CD4-positive, alpha-beta T cell (primary cell): ENCODE results near the gene INTS11. TPM values are rescaled to one million over a fixed set of nuclear protein-coding genes. Genes with fewer than 3 reads are reported as not detected.

Source experiments
- ATAC-seq: fragments of 200-7000 bp; cut with Tn5 transposase; one replicate; pipeline ENCODE4 v1.10.0; 2022; ENCODE audit warnings: mild to moderate bottlenecking; ENCODE audit not compliant: poor library complexity
- CTCF ChIA-PET: fragments of 350-600 bp; sonication (Branson Sonifier 250); formaldehyde crosslinking; loops from one replicate; lab custom pipeline; 2021; ENCODE audit warnings: antibody characterized with exemption, inconsistent platforms; lab: Charles Lee
- POLR2A ChIA-PET: fragments of 350-600 bp; sonication (Branson Sonifier 250); formaldehyde crosslinking; loops from one replicate; lab custom pipeline; 2021; ENCODE audit warnings: antibody characterized with exemption, inconsistent platforms; lab: Charles Lee
- DNase-seq, 14 experiments: peaks; one replicate each; pipeline ENCODE4 v3.0.0-alpha.2; 2013 to 2020; ENCODE audit warnings: mixed read lengths in 2 of 14
- H3K27ac ChIP-seq, 2 donors: one replicate each; pipeline versions ENCODE4 v1.5.1 to v1.7.0; 2013; ENCODE audit warnings: low read length in 2 of 2, low read depth in 1 of 2, mild to moderate bottlenecking in 1 of 2
- H3K27me3 ChIP-seq, 2 experiments: 1 replicate in 1 of 2; 2 replicates in 1 of 2; pipeline versions ENCODE4 v1.6.1 to v1.7.0; 2013; ENCODE audit warnings: low read length in 2 of 2, control low read depth in 1 of 2, mild to moderate bottlenecking in 1 of 2, moderate library complexity in 1 of 2; ENCODE audit not compliant: insufficient read depth in 2 of 2, control insufficient read depth in 1 of 2
- H3K36me3 ChIP-seq: one replicate; pipeline ENCODE4 v1.6.1; 2013; ENCODE audit warnings: low read length, control low read depth; ENCODE audit not compliant: insufficient read depth
- H3K4me1 ChIP-seq: one replicate; pipeline ENCODE4 v1.6.1; 2013; ENCODE audit warnings: low read length, control low read depth; ENCODE audit not compliant: insufficient read depth
- H3K4me3 ChIP-seq: one replicate; pipeline ENCODE4 v1.5.1; 2013; ENCODE audit warnings: mild to moderate bottlenecking, low read length, moderate library complexity
- H3K9me3 ChIP-seq, 2 experiments: 1 replicate in 1 of 2; 2 replicates in 1 of 2; pipeline versions ENCODE4 v1.6.1 to v1.7.0; 2013; ENCODE audit warnings: low read length in 2 of 2, mild to moderate bottlenecking in 2 of 2, control low read depth in 1 of 2, moderate library complexity in 1 of 2; ENCODE audit not compliant: control insufficient read depth in 1 of 2, insufficient read depth in 1 of 2
- H3K27ac Mint-ChIP-seq: one replicate; pipeline ENCODE4 v1.8.0; 2020; ENCODE audit warnings: mixed read lengths
- H3K27me3 Mint-ChIP-seq: one replicate; pipeline ENCODE4 v1.8.0; 2021; ENCODE audit warnings: mixed read lengths
- H3K36me3 Mint-ChIP-seq: one replicate; pipeline ENCODE4 v1.8.0; 2021; ENCODE audit warnings: low read depth, mixed read lengths
- H3K4me1 Mint-ChIP-seq: one replicate; pipeline ENCODE4 v1.8.0; 2021; ENCODE audit warnings: low read depth, mixed read lengths
- H3K4me3 Mint-ChIP-seq: one replicate; pipeline ENCODE4 v1.8.0; 2020; ENCODE audit warnings: mild to moderate bottlenecking, mixed read lengths
- H3K9me3 Mint-ChIP-seq: one replicate; pipeline ENCODE4 v1.8.0; 2020; ENCODE audit warnings: mixed read lengths
- intact Hi-C, 2 experiments: fragments of 100-400 bp; cut with DNase I in 1 of 2; cut with micrococcal nuclease in 1 of 2; formaldehyde crosslinking; loops; one replicate each; pipeline versions ENCODE4 v1.15.1 to v1.9.0; 2023 to 2025; cut with DNase I, micrococcal nuclease
- total RNA-seq, 174 experiments: library from RNA in 2 of 174; stranded (reverse) in 2 of 174; gene quantifications; one replicate each; pipeline ENCODE4 v1.2.3 and lab custom pipeline; 2021 to 2026
- TF ChIP-seq, protein P1 (sequence below): fragments of 200-600 bp; IDR thresholded peaks from one replicate; pipeline ENCODE4 v1.8.0; 2022; ENCODE audit warnings: antibody characterized with exemption, mild to moderate bottlenecking

Gene INTS11
- total RNA-seq, 2 experiments from 2014 or later, result 130 to 137 TPM

DNA sequence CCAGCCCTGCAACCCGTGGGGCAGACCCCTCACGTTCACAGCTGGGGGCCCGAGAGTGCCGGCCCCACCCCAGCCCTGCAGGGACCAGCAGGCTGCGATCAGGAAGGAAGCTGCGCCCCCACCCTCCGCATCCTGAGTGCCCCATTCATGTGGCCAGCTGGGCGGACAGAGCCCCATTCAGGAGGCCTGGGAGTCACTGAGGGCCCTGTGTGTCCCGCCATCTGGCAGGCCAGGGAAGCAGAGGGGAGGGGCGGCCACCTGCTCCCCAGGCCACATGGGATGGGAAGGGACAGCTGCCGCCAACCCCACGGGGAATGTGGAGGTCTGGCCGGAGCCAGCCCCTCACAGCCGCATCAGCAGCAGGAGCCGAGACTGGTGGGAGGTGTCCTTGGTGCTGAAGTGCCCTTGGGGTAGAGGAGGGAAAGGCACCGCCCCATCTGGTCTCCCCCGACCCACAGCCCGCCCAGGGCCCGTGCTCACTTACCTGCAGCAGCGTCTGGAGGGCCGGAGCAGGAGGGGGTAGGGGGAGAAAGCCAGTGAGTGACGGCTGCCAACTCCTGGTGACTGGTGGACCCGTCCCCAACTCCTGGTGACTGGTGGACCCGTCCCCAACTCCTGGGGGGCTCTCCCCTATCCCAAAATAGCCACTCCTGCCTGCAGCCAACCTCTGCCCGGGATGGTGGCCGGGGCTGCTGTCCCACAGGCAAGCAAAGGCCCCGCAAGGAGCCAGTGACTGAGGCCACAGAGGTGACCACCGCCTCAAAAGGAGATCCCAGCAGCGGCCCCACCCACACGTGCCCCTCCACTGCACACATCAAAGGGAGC, 25.4 kb downstream of the INTS11 start:
- no peaks in the 10 kb centered on the region for H3K27me3 ChIP-seq
- no peak overlapping the region for H3K4me3 ChIP-seq
- no peaks in the 10 kb centered on the region for H3K27me3 Mint-ChIP-seq
- intact Hi-C loops, result no loop called here
- no peak overlapping the region for H3K27ac ChIP-seq
- no peaks in the 10 kb centered on the region for H3K4me1 Mint-ChIP-seq
- no peaks in the 10 kb centered on the region for H3K9me3 Mint-ChIP-seq
- H3K4me3 Mint-ChIP-seq, result no peak overlapping the region
- no peaks in the 10 kb centered on the region for H3K36me3 Mint-ChIP-seq
- ChIA-PET CTCF (no interaction called here), POLR2A (no interaction called here)
- no peak for ATAC-seq
- H3K4me1 ChIP-seq, result no peaks in the 10 kb centered on the region
- H3K27ac Mint-ChIP-seq, result no peak overlapping the region
- TF ChIP-seq, protein P1, sequence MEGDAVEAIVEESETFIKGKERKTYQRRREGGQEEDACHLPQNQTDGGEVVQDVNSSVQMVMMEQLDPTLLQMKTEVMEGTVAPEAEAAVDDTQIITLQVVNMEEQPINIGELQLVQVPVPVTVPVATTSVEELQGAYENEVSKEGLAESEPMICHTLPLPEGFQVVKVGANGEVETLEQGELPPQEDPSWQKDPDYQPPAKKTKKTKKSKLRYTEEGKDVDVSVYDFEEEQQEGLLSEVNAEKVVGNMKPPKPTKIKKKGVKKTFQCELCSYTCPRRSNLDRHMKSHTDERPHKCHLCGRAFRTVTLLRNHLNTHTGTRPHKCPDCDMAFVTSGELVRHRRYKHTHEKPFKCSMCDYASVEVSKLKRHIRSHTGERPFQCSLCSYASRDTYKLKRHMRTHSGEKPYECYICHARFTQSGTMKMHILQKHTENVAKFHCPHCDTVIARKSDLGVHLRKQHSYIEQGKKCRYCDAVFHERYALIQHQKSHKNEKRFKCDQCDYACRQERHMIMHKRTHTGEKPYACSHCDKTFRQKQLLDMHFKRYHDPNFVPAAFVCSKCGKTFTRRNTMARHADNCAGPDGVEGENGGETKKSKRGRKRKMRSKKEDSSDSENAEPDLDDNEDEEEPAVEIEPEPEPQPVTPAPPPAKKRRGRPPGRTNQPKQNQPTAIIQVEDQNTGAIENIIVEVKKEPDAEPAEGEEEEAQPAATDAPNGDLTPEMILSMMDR, result no peak
- no peaks in the 10 kb centered on the region for H3K36me3 ChIP-seq
- no peak for DNase-seq
- H3K9me3 ChIP-seq, result no peaks in the 10 kb centered on the region

DNA sequence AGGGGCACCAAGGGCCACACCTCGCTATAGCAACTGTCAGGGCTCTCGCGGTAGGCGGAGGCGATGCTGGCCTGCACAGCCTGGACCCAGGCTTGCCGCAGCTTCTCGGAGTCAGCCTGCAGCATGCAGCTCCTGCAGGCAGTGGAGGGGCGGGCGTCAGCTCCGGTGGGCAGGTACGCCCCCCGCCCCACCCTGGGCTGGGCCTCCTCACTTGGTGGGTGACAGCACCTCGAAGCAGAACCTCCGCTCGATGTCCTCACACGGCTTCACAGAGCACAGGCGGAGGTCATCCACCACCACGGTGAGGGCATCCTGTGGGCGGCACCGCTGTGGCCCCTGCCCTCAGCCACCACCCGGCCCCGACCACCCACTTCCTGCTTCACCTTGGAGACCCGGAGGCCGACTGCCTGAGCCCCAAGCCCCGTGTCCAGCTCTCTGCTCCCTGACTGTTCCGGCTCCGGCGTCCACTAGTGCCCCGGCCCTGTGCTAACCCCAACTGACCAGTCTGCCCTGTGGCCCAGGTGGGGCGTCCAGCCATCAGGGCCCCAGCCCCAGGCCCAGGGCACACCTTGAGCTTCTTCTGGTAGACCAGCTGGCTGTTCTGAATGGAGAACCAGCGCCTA, 26.5 kb downstream of the INTS11 start:
- H3K27ac ChIP-seq, result no peak overlapping the region

DNA sequence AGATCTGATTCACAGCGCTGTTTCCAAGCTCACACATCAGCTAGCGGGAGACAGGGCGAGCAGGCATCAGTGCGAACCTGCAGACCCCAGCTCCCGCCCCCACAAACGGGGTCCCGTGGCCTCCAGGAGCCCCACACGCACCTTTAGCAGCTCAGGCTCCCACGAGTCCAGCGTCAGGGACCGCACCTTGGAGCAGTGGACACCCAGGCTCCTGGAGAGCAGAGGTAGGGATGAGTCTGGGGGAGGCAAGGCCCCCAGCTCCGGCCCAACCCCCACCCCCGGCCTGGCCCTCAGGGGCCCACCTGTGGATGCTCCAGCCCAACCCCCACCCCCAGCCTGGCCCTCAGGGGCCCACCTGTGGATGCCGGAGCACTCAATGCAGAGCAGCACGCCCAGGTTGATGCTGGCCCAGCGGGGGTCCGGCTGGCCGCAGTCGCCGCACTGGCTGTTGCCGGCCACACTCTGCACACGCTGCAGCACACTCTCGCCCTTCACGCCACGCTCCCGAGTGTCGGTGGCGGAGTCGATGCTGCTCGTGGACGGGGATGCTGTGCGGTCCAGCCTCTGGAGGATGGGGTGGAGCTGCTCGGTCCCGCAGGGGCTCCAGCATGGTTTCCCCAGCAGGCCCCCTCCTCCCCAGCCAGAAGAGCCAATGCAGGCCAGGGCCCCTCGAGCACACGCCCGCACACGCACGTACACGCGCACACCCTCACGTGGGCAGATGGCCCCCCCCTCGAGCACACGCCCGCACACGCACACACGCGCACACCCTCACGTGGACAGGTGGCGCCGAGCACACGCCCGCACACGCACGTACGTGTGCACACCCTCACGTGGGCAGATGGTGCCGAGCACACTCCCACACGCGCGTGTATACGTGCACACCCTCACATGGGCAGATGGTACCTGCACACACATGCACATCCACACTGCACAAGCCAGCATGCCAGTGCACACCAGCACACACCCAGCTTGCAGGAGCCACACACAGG, 28.1 kb downstream of the INTS11 start:
- Histone ChIP-seq H3K4me3 (no peak overlapping the region), H3K27me3 (no peaks in the 10 kb centered on the region), H3K36me3 (no peaks in the 10 kb centered on the region), H3K9me3 (no peaks in the 10 kb centered on the region), H3K27ac (no peak overlapping the region), H3K4me1 (peaks cover 9% of the 10 kb centered on the region)
- TF ChIP-seq, protein P1, result no peak
- DNase-seq (no peak), ATAC-seq (no peak)
- Mint-ChIP-seq H3K27ac (no peak overlapping the region), H3K4me1 (no peaks in the 10 kb centered on the region), H3K27me3 (no peaks in the 10 kb centered on the region), H3K36me3 (no peaks in the 10 kb centered on the region), H3K4me3 (no peak overlapping the region), H3K9me3 (no peaks in the 10 kb centered on the region)
- intact Hi-C loops, result no loop called here
- ChIA-PET CTCF (no interaction called here), POLR2A (no interaction called here)

More for the DNA sequence above, 26.5 kb downstream of the INTS11 start:
- intact Hi-C loops, result no loop called here
- H3K4me1 ChIP-seq, result no peaks in the 10 kb centered on the region
- DNase-seq (no peak), ATAC-seq (no peak)
- H3K4me3 ChIP-seq, result no peak overlapping the region
- Mint-ChIP-seq H3K4me3 (no peak overlapping the region), H3K27ac (no peak overlapping the region), H3K36me3 (no peaks in the 10 kb centered on the region), H3K9me3 (no peaks in the 10 kb centered on the region), H3K27me3 (no peaks in the 10 kb centered on the region), H3K4me1 (no peaks in the 10 kb centered on the region)
- POLR2A ChIA-PET, result no interaction called here
- no peaks in the 10 kb centered on the region for H3K9me3 ChIP-seq
- TF ChIP-seq, protein P1, result no peak
- CTCF ChIA-PET, result no interaction called here
- no peaks in the 10 kb centered on the region for H3K27me3 ChIP-seq
- H3K36me3 ChIP-seq, result no peaks in the 10 kb centered on the region
